GM10248 (cell line): ENCODE measurements around the gene GSTO2.

Source experiments
- CTCF ChIA-PET: fragments of 300-600 bp; sonication (Branson Sonifier 250); formaldehyde crosslinking; extraction: SDS; loops from one replicate; lab custom pipeline; 2021; ENCODE audit warnings: antibody characterized with exemption; lab: Yijun Ruan, JAX
- POLR2A ChIA-PET: fragments of 350-650 bp; sonication (Branson Sonifier 250); formaldehyde crosslinking; extraction: SDS; loops from one replicate; lab custom pipeline; 2020; ENCODE audit warnings: antibody characterized with exemption; lab: Yijun Ruan, JAX
- DNase-seq: peaks from one replicate; pipeline ENCODE4 v3.0.0; 2012; ENCODE audit errors: extremely low spot score
- TF ChIP-seq, protein P1 (sequence below): IDR thresholded peaks from 2 replicates; pipeline ENCODE4 v1.5.1; 2012; ENCODE audit warnings: mild to moderate bottlenecking, low read depth; ENCODE audit errors: extremely low read depth, missing control alignments, control extremely low read depth

GSTO2 gene

DNA sequence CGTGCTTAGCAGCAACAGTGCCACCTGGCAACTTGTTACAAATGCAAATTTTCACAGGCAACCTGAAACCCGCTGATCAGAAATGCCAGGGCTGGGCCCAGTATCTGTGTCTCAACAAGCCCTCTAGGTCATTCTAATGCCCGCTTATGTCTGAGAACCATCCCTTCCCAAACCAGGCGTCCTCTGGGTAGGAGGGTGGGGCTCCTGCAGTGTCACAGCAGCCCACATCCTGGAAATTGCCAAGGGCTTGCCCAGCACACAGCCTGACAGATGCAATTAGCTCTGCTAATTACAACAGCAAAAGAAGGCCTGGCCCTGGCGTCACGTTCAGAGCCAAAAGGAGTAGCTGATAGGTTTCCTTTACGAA lies 53.4 kb downstream of the GSTO2 start:
- TF ChIP-seq, protein P1, sequence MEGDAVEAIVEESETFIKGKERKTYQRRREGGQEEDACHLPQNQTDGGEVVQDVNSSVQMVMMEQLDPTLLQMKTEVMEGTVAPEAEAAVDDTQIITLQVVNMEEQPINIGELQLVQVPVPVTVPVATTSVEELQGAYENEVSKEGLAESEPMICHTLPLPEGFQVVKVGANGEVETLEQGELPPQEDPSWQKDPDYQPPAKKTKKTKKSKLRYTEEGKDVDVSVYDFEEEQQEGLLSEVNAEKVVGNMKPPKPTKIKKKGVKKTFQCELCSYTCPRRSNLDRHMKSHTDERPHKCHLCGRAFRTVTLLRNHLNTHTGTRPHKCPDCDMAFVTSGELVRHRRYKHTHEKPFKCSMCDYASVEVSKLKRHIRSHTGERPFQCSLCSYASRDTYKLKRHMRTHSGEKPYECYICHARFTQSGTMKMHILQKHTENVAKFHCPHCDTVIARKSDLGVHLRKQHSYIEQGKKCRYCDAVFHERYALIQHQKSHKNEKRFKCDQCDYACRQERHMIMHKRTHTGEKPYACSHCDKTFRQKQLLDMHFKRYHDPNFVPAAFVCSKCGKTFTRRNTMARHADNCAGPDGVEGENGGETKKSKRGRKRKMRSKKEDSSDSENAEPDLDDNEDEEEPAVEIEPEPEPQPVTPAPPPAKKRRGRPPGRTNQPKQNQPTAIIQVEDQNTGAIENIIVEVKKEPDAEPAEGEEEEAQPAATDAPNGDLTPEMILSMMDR: no peak
- CTCF ChIA-PET: interaction anchor here (1.4 to 7.0 kb wide), 3 partner anchors 16 to 48 kb away, joined by 6 to 38 read pairs (median 33); no protein-coding TSS in a partner anchor
- DNase-seq: no peak
- POLR2A ChIA-PET: interaction anchor here (0.6 kb wide), 1 partner anchor 43 kb away, joined by 6 read pairs; no protein-coding TSS in a partner anchor

DNA sequence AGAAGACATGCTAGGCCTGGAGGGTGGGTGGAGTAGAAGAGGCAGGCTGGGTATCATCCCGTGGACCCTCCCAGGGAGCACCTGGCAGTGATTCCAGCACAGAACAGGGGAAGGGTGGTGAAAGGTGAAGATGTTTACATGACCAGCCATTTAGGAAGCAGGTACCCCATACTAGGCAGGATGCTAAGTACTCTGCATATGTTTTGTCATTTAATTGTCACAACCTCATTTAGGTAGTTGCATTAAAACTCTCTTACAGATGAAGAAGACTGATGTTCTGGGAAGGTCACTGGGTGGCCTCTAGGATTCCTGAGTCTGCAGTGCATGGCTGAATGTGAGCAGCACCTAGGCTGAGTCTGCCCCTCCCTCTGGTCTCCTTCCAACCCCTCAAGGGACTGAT lies 54.1 kb downstream of the GSTO2 start:
- POLR2A ChIA-PET: no interaction called here
- TF ChIP-seq, protein P1: no peak
- CTCF ChIA-PET: interaction anchor here (4.2 to 7.0 kb wide), 2 partner anchors 16 to 31 kb away, joined by 33 to 38 read pairs; no protein-coding TSS in a partner anchor
- DNase-seq: no peak

DNA sequence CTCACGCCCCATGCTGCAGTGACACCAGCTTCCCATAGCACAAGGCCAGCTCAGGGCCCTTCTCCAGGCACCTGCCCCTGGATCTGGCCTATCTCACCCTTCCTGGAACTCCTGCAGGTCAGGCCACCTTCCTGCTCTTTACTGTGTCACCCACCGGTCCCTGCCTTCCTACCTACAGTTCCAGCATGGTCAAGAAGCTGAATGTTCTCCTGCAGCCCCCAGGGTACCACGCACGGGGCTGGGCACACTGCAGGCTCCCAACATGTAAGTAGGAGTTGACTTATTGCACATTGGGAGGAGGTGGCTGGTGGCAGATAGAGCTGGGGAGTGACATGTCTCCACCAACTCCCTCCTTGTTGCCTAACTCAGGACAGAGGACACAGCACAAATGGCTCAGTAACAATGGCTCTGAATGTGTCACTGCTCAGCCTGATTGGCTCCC lies 54.8 kb downstream of the GSTO2 start:
- no peak for DNase-seq
- TF ChIP-seq, protein P1: no peak
- POLR2A ChIA-PET: no interaction called here
- CTCF ChIA-PET: interaction anchor here (1.7 to 7.0 kb wide), 3 partner anchors 17 to 32 kb away, joined by 4 to 38 read pairs (median 33); partner anchors contain the start of gene CFAP58

DNA sequence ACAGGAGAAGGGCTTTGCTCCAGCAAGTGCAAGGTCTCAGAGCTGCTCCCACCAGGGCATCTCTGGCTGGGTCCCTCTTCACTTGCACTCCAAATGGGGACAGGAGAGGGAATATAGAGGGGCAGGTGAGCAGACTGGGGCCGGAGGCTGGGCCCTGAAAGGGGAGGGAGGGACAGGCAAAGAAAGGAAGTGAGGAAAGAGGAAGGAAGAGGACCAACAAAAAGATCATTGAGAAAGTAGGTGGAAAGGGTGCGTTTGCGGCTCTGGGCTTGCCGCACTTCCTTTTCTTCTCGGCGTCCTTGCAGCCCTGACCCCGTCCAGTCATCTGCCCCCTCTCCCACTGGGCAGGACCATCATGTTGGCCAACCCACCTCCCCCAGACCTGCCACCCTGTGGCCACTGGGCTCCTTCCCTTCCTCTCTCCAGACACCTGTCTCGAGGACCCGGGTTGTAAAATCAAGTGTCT lies 55.3 kb downstream of the GSTO2 start:
- TF ChIP-seq, protein P1: no peak
- no peak for DNase-seq
- ChIA-PET CTCF (interaction anchor here (1.0 to 7.0 kb wide), 5 partner anchors 12 to 32 kb away, joined by 3 to 38 read pairs (median 4); partner anchors contain the start of genes CFAP58 and ITPRIP), POLR2A (no interaction called here)

DNA sequence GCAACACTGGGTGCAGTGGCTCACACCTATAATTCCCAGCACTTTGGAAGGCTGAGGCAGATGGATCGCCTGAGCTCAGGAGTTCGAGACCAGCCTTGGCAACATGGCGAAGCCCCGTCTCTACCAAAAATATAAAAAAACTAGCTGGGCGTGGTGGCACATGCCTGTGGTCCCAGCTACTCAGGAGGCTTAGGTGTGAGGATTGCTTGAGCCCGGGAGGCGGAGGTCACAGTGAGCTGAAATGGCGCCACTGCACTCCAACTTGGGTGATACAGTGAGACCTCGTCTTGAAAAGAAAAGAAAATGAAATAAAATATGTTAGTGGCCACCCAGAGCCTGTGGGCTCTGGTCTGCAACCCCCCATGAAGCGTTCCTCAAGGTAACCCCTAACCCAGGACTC lies 55.9 kb downstream of the GSTO2 start:
- ChIA-PET CTCF (interaction anchor here (1.0 to 7.0 kb wide), 5 partner anchors 13 to 33 kb away, joined by 3 to 38 read pairs (median 4); partner anchors contain the start of genes CFAP58 and ITPRIP), POLR2A (no interaction called here)
- TF ChIP-seq, protein P1: no peak
- DNase-seq: no peak

DNA sequence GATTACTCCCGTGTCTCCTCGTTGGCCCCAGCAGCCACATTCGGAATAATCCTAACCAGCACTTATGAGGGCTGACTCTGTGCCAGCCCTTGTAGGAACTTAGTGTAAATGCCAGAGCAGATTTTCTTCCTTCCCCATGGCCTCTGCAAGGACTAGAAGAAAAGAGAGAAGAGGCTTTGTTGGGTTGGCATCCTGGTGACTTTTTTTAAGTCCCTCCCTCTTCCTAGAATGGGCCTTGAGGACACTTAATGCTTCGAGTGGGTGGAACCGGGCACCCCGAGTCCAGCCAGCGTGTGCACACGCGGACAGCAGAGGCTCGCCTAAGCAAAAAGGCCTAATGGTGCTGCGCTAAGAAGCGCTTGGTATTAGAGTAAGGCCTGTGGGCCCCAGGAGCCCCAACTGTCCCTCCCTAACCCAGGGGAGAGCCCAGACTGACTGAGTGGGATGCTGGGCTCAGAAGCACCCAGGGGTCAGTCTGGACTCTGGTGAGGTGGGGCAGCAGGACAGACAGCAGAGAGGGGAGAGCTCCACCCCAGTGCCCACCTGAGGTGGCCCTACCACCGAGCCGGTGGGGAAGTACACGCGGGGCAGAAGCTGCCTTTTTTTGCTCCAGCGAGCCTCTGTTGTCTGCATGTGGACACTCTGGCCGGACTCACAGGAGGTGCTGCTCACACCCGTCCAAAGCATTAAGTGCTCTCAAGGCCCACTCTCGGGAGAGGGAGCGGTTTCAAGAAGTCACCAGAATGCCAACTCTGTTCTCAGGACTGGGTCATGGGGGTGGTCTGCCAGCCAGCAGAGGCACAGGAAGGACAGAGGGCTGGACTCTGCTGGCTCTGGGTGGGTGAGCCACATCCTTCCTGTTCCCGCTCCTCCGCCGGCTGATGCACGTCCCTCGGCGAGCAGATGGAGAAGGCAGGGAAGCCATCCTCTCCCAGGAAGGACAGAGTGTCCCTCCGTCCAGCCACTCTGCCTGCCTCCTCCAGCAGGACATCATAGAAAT lies 56.8 kb downstream of the GSTO2 start:
- CTCF ChIA-PET: interaction anchor here (1.0 to 7.0 kb wide), 6 partner anchors 12 to 34 kb away, joined by 3 to 38 read pairs (median 5); partner anchors contain the start of genes CFAP58 and ITPRIP

More for the DNA sequence above, 56.8 kb downstream of the GSTO2 start:
- POLR2A ChIA-PET: no interaction called here
- DNase-seq: no peak
- TF ChIP-seq, protein P1: no peak
